ENCODE results near the gene RPS6KA5. TPM values are rescaled to one million over a fixed set of nuclear protein-coding genes. Genes with fewer than 3 reads are reported as not detected.
"Not testable (repeated sequence)": the region's sequence is repeated elsewhere in the genome, so short reads cannot be mapped to it uniquely, and the experiment has no call there.

The RPS6KA5 gene
- total RNA-seq, 2 experiments from 2014 or later, result 10.1 to 13.1 TPM

DNA sequence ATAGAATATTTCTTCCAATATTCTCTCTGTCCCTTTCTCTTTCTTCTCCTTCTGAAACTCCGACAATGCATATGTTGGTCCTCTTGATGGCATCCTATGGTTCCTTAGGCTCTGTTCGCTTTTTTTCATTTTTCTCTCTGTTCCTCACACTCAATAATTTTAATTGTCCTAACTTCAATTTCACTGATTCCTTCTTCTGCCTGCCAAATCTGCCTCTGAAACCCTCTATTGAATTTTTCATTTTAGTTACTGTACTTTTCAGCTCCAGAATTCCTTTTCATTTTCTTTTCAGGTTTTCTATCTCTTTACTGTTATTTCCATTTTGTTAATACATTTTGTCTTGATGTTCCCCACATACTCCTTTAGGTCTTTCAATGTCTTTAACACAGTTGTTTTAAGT, 177.2 kb downstream of the RPS6KA5 start:
- H3K27ac Mint-ChIP-seq, result no peak overlapping the region
- H3K4me1 Mint-ChIP-seq, result no peaks in the 10 kb centered on the region
- peaks cover 22% of the 10 kb centered on the region for H3K36me3 Mint-ChIP-seq
- H3K27me3 Mint-ChIP-seq, result no peaks in the 10 kb centered on the region
- H3K9me3 Mint-ChIP-seq, result peaks cover 8% of the 10 kb centered on the region
- no peak for DNase-seq
- H3K4me3 Mint-ChIP-seq, result no peak overlapping the region

DNA sequence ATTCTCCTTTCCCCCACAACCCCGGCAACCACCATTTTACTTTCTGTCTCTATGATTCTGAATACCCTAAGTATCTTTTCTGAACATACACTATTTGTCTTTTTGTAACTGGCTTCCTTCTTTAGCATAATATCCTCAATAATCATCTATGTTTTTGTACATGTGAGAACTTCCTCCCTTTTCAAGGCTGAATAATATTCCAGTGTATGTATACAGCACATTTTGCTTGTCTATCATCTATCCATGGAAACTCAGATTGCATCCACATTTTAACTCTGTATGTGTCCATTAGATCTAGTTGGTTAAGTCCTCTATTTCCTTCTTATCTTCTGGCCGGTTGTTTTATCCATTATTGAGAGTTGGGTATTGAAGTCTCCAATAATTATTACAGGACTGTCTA, 180.2 kb downstream of the RPS6KA5 start:
- no peaks in the 10 kb centered on the region for H3K27me3 Mint-ChIP-seq
- no peak overlapping the region for H3K4me3 Mint-ChIP-seq
- no peak for DNase-seq
- no peaks in the 10 kb centered on the region for H3K4me1 Mint-ChIP-seq
- peaks cover 8% of the 10 kb centered on the region for H3K9me3 Mint-ChIP-seq
- H3K36me3 Mint-ChIP-seq, result peaks cover 33% of the 10 kb centered on the region
- H3K27ac Mint-ChIP-seq, result no peak overlapping the region

DNA sequence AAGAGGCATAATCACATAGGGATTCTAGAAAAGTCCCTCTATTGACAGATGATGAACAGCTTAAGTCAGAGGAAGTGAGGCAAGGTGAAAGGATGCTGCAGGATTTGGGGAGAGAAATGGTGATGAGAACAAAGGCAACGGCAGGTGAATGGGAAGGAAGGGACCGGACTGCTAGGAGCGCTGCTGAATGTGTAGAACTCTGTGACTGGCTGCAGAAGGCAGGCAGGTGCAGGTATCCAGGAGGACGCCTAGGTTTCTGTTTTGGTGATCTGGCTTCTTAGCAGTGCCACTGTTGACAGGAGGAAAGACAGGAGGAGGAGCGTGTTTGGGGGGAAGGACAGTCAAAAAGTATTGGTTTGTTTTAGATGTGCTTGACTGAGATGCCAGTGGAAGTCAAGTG, 185.8 kb downstream of the RPS6KA5 start:
- no peaks in the 10 kb centered on the region for H3K27me3 Mint-ChIP-seq

DNA sequence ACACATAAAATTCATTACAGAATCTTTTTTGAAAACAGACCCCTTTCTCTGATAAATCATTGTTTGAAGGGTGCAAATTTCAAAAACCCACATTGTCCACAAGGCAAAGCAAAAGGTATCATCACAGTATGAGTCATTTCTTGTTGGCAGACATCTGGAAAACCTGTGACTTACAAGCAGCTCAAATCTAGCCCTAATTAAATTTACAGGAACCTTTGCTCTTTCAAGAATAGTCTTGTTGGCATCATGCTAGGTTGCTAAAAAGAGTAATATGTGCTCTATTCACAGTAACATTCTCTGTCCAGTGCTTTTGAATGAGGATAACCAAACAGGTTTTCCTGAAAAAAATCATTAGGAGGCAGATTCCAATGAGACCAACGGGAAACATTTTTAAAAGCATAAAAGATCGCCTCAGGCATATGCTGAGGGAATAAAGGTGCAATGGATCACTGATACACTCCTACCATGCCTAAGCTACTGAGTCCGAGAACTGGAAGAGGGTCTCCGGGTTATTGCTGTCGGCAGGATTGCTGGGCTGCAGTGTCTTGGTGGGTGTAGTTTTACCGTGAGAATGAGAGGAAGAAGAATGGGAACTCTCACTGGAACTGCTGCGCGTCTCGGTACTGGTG, 188.7 kb downstream of the RPS6KA5 start:
- DNase-seq, result no peak
- Mint-ChIP-seq H3K4me1 (peaks cover 6% of the 10 kb centered on the region), H3K27me3 (no peaks in the 10 kb centered on the region), H3K36me3 (peaks cover 24% of the 10 kb centered on the region), H3K27ac (no peak overlapping the region), H3K4me3 (no peak overlapping the region), H3K9me3 (no peaks in the 10 kb centered on the region)

More for the DNA sequence above, 185.8 kb downstream of the RPS6KA5 start:
- DNase-seq, result no peak
- H3K4me1 Mint-ChIP-seq, result peaks cover 6% of the 10 kb centered on the region
- no peaks in the 10 kb centered on the region for H3K9me3 Mint-ChIP-seq
- H3K27ac Mint-ChIP-seq, result no peak overlapping the region
- no peak overlapping the region for H3K4me3 Mint-ChIP-seq
- H3K36me3 Mint-ChIP-seq, result peaks cover 29% of the 10 kb centered on the region

DNA sequence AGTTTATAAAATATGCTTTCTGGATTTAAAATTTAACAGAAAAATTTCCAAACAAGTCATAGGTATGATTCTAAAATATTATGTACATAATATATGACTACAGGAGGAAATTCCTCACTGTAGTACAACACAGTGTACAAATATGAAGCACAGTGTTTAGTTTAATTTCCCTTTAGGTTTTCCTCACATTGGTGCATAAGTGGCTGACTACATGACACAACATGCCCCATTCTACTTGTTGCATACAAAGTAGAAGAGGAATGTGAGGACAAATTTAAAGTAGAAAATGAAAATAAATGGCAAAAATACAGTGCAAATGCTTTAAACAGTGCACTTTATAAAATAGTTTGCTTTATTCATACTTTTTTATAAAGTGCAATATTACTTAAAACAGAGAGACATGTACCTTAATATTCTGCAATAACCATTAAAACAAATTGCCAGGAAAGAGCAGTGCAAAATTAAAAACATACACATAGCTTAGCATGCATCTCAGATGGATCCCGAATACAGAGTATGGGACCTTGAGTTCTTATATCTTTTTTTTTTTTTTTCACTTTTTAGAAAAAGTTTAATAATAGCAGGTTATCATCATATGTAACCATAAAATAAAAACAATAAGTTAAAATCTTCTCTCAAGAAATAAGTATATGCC, 189.4 kb downstream of the RPS6KA5 start:
- Mint-ChIP-seq H3K9me3 (no peaks in the 10 kb centered on the region), H3K27ac (no peak overlapping the region), H3K36me3 (peaks cover 19% of the 10 kb centered on the region), H3K4me3 (no peak overlapping the region), H3K4me1 (peaks cover 6% of the 10 kb centered on the region), H3K27me3 (no peaks in the 10 kb centered on the region)
- no peak for DNase-seq

DNA sequence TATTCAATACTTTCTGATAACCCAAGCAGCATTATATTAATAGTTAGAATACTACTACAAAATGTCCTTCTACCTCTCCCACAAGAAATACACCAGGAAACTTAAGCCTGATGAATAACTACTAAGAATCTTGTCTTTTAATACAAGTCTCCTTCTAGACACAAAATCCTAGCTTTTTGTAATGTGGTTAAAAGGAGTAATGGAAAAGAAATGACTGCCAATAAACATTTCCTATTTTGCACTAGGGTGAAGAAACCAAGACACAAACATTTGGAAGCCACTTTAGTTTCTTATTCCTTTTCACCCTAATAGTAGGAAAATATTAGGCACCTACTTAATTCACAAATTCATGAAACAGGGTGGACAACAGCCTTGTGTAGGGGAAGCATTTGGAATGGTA, 192.9 kb downstream of the RPS6KA5 start:
- H3K4me1 Mint-ChIP-seq, result peaks cover 6% of the 10 kb centered on the region
- no peaks in the 10 kb centered on the region for H3K9me3 Mint-ChIP-seq
- H3K27ac Mint-ChIP-seq, result no peak overlapping the region
- no peaks in the 10 kb centered on the region for H3K27me3 Mint-ChIP-seq
- peaks cover 10% of the 10 kb centered on the region for H3K36me3 Mint-ChIP-seq
- no peak for DNase-seq
- H3K4me3 Mint-ChIP-seq, result no peak overlapping the region

DNA sequence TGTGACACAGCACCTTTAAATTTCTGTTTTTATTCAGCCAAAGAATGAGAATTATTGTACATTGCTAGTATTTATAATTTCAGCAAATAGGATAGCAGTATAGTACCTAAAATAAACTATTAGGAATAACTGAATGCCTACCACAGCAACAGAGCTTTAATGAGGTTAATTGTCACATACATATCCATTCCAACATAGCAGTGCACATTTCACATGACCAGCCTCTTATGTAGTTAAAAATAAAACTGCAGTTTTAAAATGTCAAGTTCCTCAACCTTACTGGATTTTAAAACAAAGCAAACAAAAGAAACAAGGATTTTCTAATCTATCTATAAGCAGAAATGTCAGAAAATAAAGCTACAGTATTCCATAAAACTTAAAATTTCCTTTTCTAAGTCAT, 193.6 kb downstream of the RPS6KA5 start:
- H3K9me3 Mint-ChIP-seq, result no peaks in the 10 kb centered on the region
- peaks cover 11% of the 10 kb centered on the region for H3K36me3 Mint-ChIP-seq

DNA sequence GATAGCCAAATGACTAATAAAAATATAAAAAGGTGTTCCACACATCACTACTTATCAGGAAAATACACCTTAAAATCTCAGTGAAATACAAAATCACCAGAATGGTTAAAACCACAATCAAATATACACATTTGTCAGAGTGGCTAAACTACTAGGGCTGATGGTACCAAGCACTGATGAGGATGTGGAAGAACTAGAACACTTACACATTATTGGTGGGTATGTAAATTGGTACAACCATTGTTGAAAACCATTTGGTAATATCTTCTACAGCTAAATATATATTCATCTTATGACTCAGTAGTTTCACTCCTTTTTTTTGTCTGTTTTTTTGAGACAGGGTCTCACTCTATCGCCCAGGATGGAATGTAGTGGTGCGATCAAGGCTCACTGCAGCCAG, 195.7 kb downstream of the RPS6KA5 start:
- no peak overlapping the region for H3K4me3 Mint-ChIP-seq
- no peaks in the 10 kb centered on the region for H3K4me1 Mint-ChIP-seq
- H3K9me3 Mint-ChIP-seq, result no peaks in the 10 kb centered on the region
- DNase-seq, result no peak
- H3K27ac Mint-ChIP-seq, result no peak overlapping the region
- H3K36me3 Mint-ChIP-seq, result peaks cover 7% of the 10 kb centered on the region
- H3K27me3 Mint-ChIP-seq, result no peaks in the 10 kb centered on the region

More for the DNA sequence above, 193.6 kb downstream of the RPS6KA5 start:
- Mint-ChIP-seq H3K27me3 (no peaks in the 10 kb centered on the region), H3K4me1 (peaks cover 4% of the 10 kb centered on the region), H3K4me3 (no peak overlapping the region), H3K27ac (no peak overlapping the region)
- no peak for DNase-seq

DNA sequence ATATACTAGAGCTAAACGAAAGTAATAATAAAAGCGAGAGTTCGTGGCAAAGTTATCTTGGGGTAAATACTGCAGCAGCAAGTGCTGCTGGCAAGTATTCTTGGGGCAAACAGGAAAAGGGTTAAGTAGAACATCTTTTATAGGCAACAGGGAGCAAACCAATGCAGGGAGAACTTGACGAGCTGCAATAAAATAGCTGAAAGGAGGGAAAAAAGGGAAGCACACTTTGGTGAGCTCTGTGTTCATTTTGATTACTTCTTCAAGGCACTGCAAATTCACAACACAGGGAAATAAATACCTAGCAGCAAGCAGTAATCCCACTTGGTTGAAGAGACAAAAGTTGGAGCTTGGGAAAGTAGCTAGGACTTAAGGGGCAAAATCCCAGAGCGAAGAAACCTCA, 201.9 kb downstream of the RPS6KA5 start:
- Mint-ChIP-seq H3K36me3 (peaks cover 4% of the 10 kb centered on the region), H3K9me3 (no peaks in the 10 kb centered on the region), H3K4me1 (no peaks in the 10 kb centered on the region), H3K4me3 (no peak overlapping the region), H3K27me3 (no peaks in the 10 kb centered on the region), H3K27ac (no peak overlapping the region)
- DNase-seq, result no peak

DNA sequence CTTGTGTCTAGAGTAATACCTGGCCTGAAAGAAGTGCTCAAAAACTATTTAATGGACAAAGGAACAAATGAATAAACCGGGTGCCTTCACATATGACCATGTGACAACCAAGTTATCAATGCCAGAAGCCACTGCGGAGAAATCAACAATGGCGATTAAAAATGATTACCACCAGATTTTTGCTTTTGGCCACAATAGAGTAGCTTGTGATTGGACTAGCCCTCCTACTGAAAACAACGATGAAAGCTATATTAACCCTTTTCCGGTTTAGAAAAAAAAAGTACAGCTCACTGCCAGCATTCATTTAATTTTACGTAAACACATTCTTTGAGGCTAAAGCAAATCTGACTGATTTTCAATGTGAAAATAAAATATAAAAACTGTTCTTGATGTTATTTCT, 202.6 kb downstream of the RPS6KA5 start:
- no peaks in the 10 kb centered on the region for H3K4me1 Mint-ChIP-seq
- H3K4me3 Mint-ChIP-seq, result no peak overlapping the region

DNA sequence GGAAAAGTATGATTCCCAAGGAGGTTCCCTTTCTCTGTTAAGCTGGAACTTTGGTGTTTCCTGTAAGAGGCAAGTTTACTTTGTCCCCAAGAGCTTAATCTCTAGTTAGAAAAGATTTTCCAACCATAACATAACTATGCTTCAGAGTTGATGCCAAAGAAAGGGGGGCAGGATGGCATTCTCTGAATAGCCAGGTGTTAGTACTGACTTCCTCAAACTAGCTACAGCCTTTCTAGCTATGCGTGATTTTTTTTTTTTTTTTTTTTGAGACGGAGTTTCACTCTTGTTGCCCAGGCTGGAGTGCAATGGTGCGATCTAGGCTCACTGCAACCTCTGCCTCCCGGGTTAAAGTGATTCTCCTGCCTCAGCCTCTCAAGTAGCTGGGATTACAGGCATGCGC, 204.3 kb downstream of the RPS6KA5 start:
- not testable (repeated sequence) for H3K4me1 Mint-ChIP-seq, H3K4me3 Mint-ChIP-seq, H3K9me3 Mint-ChIP-seq, H3K27ac Mint-ChIP-seq, DNase-seq, H3K27me3 Mint-ChIP-seq, H3K36me3 Mint-ChIP-seq

More for the DNA sequence above, 202.6 kb downstream of the RPS6KA5 start:
- Mint-ChIP-seq H3K27me3 (no peaks in the 10 kb centered on the region), H3K36me3 (peaks cover 4% of the 10 kb centered on the region), H3K27ac (no peak overlapping the region), H3K9me3 (no peaks in the 10 kb centered on the region)
- no peak for DNase-seq

DNA sequence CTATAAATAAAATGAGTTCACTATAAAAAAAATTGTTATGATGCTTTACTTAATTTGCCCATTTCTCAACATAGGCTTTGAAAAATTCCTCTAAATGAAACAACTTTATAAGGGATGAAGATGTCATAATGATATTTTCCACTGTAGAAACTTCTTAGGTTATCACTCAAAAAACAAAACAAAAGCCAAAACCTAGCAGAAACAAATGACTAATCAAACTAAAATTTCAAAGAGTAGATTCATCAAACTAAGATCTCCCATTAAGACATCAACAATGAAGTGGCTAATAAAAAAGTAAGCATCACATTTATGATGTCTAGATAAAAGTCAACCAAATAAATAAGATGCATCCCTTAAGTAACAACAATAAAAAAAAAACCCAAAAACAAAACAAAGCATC, 207.3 kb downstream of the RPS6KA5 start:
- Mint-ChIP-seq H3K36me3 (no peaks in the 10 kb centered on the region), H3K27me3 (no peaks in the 10 kb centered on the region), H3K4me1 (no peaks in the 10 kb centered on the region), H3K27ac (no peak overlapping the region), H3K4me3 (no peak overlapping the region), H3K9me3 (no peaks in the 10 kb centered on the region)
- DNase-seq, result no peak

DNA sequence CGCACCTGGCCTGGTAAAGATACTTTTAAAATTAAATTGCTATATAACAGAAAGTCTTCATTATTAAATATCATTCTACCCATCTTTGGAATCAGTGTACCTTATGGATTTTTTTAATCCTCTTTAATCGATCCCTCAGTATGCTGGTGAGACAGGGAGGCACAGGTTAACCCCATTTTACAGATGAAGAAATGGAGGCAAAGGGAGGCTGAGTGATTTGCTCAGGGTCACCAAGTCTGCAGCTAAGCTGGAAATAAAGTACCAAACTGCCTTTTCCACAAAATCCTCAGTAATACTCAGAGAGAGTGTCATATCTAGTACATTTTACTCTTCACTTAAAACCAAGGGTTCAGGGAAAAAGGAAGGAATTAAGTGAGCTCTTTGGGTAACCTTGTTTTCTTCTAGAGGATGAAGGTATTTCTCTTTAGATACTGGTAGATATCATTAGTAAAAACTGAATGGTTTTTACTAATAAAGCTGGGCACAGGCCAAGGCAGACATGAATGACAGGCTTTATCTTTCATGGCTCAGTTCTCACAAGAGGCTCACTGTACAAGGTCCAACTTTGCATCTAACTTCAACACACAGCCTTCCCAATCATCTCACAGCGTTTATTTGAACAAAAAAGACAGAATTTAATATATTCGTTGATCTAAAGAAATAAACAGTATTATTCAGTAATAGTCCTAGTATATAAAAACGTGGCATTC, 209.0 kb downstream of the RPS6KA5 start:
- H3K36me3 Mint-ChIP-seq, result no peaks in the 10 kb centered on the region
- H3K27ac Mint-ChIP-seq, result no peak overlapping the region

DNA sequence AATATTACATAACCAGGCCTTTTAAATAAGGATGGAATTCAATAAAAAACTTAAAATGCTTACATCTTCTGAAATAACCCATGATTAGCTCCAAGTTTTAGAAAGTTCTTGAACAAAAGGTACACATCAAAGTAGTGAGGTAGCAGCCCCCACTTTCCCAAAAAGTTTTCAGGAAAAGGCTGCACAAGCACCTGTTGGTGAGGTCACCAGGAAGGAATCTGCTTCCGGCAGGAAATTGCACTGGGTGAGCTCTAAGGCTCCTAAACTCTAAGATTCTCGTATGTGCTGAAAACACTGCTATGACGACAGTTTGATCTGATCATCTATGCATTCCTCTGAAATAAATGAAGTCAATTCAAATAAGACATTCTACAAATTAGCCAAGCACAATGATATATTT, 210.0 kb downstream of the RPS6KA5 start:
- Mint-ChIP-seq H3K27me3 (no peaks in the 10 kb centered on the region), H3K27ac (no peak overlapping the region), H3K36me3 (no peaks in the 10 kb centered on the region), H3K9me3 (no peaks in the 10 kb centered on the region), H3K4me3 (no peak overlapping the region), H3K4me1 (no peaks in the 10 kb centered on the region)
- DNase-seq, result no peak

More for the DNA sequence above, 209.0 kb downstream of the RPS6KA5 start:
- Mint-ChIP-seq H3K4me3 (no peak overlapping the region), H3K4me1 (no peaks in the 10 kb centered on the region), H3K27me3 (no peaks in the 10 kb centered on the region), H3K9me3 (no peaks in the 10 kb centered on the region)
- DNase-seq, result no peak

DNA sequence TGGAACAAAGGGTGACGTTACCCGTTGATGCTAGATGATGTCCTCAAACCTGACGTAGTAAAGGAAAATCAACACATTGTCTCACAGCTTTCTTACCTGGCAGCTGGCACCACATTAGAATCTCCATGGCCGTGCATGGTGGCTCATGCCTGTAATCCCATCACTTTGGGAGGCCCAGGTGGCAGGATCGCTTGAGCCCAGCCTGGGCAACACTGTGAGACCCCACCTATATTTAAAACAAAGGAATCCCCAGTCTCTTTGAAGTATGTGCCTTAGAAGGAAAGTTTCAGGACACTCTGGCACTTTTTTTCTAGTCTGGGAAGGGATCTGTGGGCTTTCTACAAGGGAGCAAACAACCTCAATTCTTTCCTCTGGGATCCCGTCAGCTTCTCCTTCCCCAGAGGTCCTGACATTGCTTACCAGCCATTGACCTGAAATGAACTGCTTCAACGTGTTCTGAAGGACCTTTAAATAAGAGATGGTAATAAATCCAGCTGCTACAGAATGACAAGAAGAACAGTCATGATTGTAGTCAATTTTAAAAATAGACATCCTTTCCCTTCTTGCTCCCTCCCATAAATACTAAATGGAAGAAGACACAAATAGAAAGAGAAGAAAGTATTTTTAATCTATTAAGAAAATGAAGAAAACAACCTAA, 210.5 kb downstream of the RPS6KA5 start:
- H3K27me3 Mint-ChIP-seq, result no peaks in the 10 kb centered on the region

More for the DNA sequence above, 210.5 kb downstream of the RPS6KA5 start:
- no peak for DNase-seq
- Mint-ChIP-seq H3K4me1 (no peaks in the 10 kb centered on the region), H3K27ac (no peak overlapping the region), H3K36me3 (no peaks in the 10 kb centered on the region), H3K4me3 (no peak overlapping the region), H3K9me3 (no peaks in the 10 kb centered on the region)
